Upper lobe of left lung (tissue), 6 donors: ENCODE measurements around the gene GPR149. TPM values are rescaled to one million over a fixed set of nuclear protein-coding genes. Genes with fewer than 3 reads are reported as not detected.

Source experiments
- ATAC-seq, 2 donors: fragments of 200-7000 bp; cut with Tn5 transposase; one replicate each; pipeline ENCODE4 v1.9.1; 2022; ENCODE audit warnings: mild to moderate bottlenecking in 2 of 2, moderate library complexity in 2 of 2; ENCODE audit not compliant: low FRiP score in 2 of 2
- DNase-seq, 2 donors: peaks; one replicate each; pipeline ENCODE4 v3.0.0-alpha.2; 2019 to 2020
- H3K27ac ChIP-seq, 4 donors: fragments of 200-600 bp; sonication (generic); one replicate each; pipeline ENCODE4 v1.5.1; 2016 to 2019
- H3K27me3 ChIP-seq, 4 donors: fragments of 200-600 bp; sonication (generic); one replicate each; pipeline ENCODE4 v1.5.1; 2017 to 2019
- H3K36me3 ChIP-seq, 4 donors: fragments of 200-600 bp; sonication (generic); one replicate each; pipeline ENCODE4 v1.5.1; 2016 to 2019
- H3K4me1 ChIP-seq, 4 donors: fragments of 200-600 bp; sonication (generic); one replicate each; pipeline ENCODE4 v1.5.1; 2018 to 2019
- H3K4me3 ChIP-seq, 4 donors: fragments of 200-600 bp; sonication (generic); one replicate each; pipeline ENCODE4 v1.5.1; 2017 to 2019; ENCODE audit warnings: mild to moderate bottlenecking in 2 of 4, moderate library complexity in 1 of 4
- H3K9me3 ChIP-seq, 4 donors: fragments of 200-600 bp; sonication (generic); one replicate each; pipeline ENCODE4 v1.5.1; 2018 to 2019
- CTCF ChIP-seq, 6 experiments: fragments of 450-650 bp in 4 of 6; fragments of 200-600 bp in 2 of 6; sonication (generic) in 2 of 6; IDR thresholded peaks; one replicate each; pipeline ENCODE4 v1.5.1; 2016 to 2019; ENCODE audit warnings: antibody characterized with exemption in 6 of 6
- EP300 ChIP-seq, 4 donors: sonication (generic); formaldehyde crosslinking; IDR thresholded peaks; one replicate each; pipeline ENCODE4 v1.5.1; 2017; ENCODE audit warnings: antibody characterized with exemption in 4 of 4, control low read depth in 2 of 4
- POLR2A ChIP-seq, 4 donors: fragments of 450-650 bp; IDR thresholded peaks; one replicate each; pipeline ENCODE4 v1.5.1; 2016 to 2017; ENCODE audit warnings: antibody characterized with exemption in 4 of 4, mild to moderate bottlenecking in 2 of 4
- POLR2AphosphoS5 ChIP-seq, 2 donors: sonication (generic); formaldehyde crosslinking; IDR thresholded peaks; one replicate each; pipeline ENCODE4 v1.5.1; 2017; ENCODE audit warnings: antibody characterized with exemption in 2 of 2
- WGBS, 2 donors: methylation state at CpG; one replicate each; pipeline ENCODE4 v1.1.5; 2017 to 2018; 5-methylcytosine and 5-hydroxymethylcytosine counted together
- total RNA-seq, 6 donors: library from RNA; depleted of rRNA in 4 of 6; stranded (reverse); fragments of >200 nt in 4 of 6; gene quantifications; one replicate each; pipeline versions ENCODE4 v1.1.0 to v1.2.1, GENCODE V29; 2016 to 2021
- donor health status: DM: no; HTN: no; CAD: no; lungs with moderate emphysema.
- donor health status: DM: no; HTN: yes; CAD: no; lungs with severe emphysema.

GPR149 gene
- total RNA-seq, 6 donors from 2014 or later, result not detected

DNA sequence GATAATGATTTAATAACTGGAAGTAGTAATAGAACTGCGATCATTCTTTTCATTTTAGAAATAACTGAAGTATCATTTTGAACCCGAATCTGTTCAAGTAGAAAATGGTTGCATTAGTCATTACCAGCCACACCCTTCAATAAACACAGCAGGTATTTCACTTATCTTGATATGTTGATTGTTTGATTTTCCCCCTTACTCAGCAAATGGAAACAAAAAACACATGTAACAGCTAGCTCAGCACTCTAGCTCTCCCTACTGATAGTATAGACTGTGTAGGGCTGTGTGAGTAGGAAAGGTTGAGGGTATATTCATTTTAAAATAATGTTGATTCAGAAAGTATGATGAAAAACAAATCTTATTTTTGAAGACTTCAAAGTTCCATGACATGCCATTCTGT, 1.1 kb upstream of the GPR149 start:
- WGBS, 2 donors, result 83 to 84% methylated on average over 2 of the region's 2 CpGs
- Histone ChIP-seq H3K27me3 (peaks cover 0 to 12% (median 6%) of the 10 kb centered on the region in 4 donors), H3K27ac (no peak overlapping the region), H3K4me1 (peaks cover 0 to 15% (median 6%) of the 10 kb centered on the region in 4 donors), H3K9me3 (no peaks in the 10 kb centered on the region), H3K4me3 (no peak overlapping the region), H3K36me3 (no peaks in the 10 kb centered on the region)
- ATAC-seq (no peak), DNase-seq (no peak)
- TF ChIP-seq POLR2AphosphoS5 (IDR thresholded peaks at IDR 0.05) (no peak), CTCF (IDR thresholded peaks at IDR 0.05) (no peak), EP300 (IDR thresholded peaks at IDR 0.05) (no peak), POLR2A (IDR thresholded peaks at IDR 0.05) (no peak)

DNA sequence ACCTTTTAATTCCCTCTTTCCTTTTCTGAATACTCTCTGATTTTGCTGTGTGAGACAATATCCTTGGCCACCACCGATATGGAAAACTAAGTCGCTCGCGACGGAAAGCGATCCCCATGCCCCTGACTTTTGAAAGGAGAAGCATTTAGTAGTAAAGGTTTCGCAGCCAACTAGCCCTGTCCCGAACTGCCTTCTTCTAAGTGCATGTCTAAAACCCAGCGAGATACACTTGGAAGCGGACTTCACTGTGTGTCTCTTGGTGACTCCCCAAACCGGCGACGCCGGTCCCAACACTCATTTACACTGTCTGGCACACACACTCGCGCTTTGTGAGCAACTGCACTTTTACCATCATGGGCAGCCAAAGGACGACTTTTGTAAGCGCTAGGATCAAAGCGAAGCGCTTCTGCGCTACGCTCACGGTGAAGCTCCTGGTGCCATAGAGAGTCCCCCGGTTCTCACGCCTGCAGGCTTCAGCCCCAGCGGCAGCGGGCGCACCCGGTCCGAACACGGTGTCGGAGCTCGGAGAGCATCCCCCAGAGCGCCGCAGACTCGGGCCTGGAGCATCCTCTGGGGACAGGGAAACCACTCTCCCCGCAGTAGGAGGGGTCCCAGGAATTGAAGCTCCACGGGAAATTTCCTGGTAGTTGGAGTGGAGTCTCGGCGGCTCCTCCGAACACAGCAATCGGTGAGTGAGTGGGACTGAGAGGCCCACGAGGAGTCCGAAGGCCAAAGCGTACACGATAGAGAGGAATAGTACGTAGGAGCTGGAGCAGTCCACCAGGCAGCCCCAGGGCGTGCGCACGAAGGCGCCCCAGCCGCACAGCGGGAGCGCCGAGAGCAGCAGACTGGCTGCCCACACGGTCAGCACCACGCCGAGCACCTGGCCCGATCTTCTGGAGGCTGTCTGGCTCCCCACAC, 1.4 kb downstream of the GPR149 start:
- DNase-seq (peak; percentile 16 to 75), ATAC-seq (peak; percentile 38 to 57)
- H3K27me3 ChIP-seq, result peaks cover 0 to 12% (median 6%) of the 10 kb centered on the region in 4 donors
- H3K36me3 ChIP-seq, result no peaks in the 10 kb centered on the region
- no peaks in the 10 kb centered on the region for H3K9me3 ChIP-seq
- peaks cover 0 to 15% (median 6%) of the 10 kb centered on the region in 4 donors for H3K4me1 ChIP-seq
- TF ChIP-seq POLR2AphosphoS5 (IDR thresholded peaks at IDR 0.05), result no peak
- TF ChIP-seq POLR2A (IDR thresholded peaks at IDR 0.05), result no peak
- TF ChIP-seq EP300 (IDR thresholded peaks at IDR 0.05), result no peak
- no peak for TF ChIP-seq CTCF (IDR thresholded peaks at IDR 0.05)
- H3K4me3 ChIP-seq, result peak overlapping the region in 3 of 4 donors; percentile 3 to 30 (median 13)
- H3K27ac ChIP-seq, result no peak overlapping the region
- 3 to 7% methylated on average over 26 to 59 of the region's 59 CpGs for WGBS, 2 donors

DNA sequence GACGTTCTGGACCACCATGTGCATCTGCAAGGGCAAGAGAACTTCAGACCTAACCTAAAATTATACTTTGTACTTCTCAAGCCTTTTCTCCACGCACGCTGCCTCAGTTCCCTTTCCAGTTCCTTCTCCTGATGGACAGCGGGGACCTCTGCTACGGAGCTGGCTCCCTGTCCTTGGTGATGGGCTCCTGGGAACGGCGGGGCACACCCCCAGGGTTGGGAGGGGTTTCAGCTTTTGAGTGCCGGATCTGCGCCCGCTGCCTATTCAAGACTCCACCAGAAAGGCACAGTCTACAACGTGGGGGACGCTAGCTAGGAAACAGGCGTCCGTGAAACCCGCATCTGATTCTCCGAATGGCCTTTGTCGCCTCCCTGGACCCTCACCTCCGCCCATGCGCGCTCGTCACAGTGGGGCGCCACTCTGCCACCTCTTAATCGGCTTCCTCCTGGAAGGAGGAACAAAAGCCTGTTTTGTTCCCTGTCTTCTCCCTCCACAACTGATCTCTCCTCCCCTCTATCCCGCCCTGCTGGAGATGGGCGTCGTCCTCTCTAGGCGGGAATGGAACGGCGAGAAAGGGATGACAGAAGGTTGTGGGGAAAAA, 2.2 kb downstream of the GPR149 start:
- no peaks in the 10 kb centered on the region for H3K9me3 ChIP-seq
- TF ChIP-seq POLR2A (IDR thresholded peaks at IDR 0.05) (no peak), EP300 (IDR thresholded peaks at IDR 0.05) (no peak), POLR2AphosphoS5 (IDR thresholded peaks at IDR 0.05) (no peak), CTCF (IDR thresholded peaks at IDR 0.05) (no peak)
- no peaks in the 10 kb centered on the region for H3K36me3 ChIP-seq
- 3 to 5% methylated on average over 15 to 29 of the region's 29 CpGs for WGBS, 2 donors
- H3K4me3 ChIP-seq, result peak overlapping the region in 2 of 4 donors; percentile 13 to 30
- ATAC-seq, result peak in 1 of 2 donors; percentile 32
- no peak overlapping the region for H3K27ac ChIP-seq
- H3K27me3 ChIP-seq, result peaks cover 0 to 12% (median 6%) of the 10 kb centered on the region in 4 donors
- peaks cover 0 to 15% (median 6%) of the 10 kb centered on the region in 4 donors for H3K4me1 ChIP-seq
- peak; percentile 14 to 52 for DNase-seq

- no peak for TF ChIP-seq CTCF (IDR thresholded peaks at IDR 0.05)
- TF ChIP-seq EP300 (IDR thresholded peaks at IDR 0.05), result no peak
- no peak for TF ChIP-seq POLR2AphosphoS5 (IDR thresholded peaks at IDR 0.05)
- TF ChIP-seq POLR2A (IDR thresholded peaks at IDR 0.05), result no peak
- Histone ChIP-seq H3K36me3 (no peaks in the 10 kb centered on the region), H3K4me3 (no peak overlapping the region), H3K27ac (no peak overlapping the region), H3K9me3 (no peaks in the 10 kb centered on the region), H3K27me3 (peaks cover 0 to 2% (median under 1%) of the 10 kb centered on the region in 4 donors), H3K4me1 (peaks cover 0 to under 1% (median under 1%) of the 10 kb centered on the region in 4 donors)
- ATAC-seq (no peak), DNase-seq (no peak)
Observed at GRCh38 chr3:154422694-154423093, 7.3 kb downstream of the GPR149 start.
